Vagina (tissue), 2 donors: ENCODE data around the gene ADAMTS15. TPM values are rescaled to one million over a fixed set of nuclear protein-coding genes. Genes with fewer than 3 reads are reported as not detected.

ENCODE experiments used
- DNase-seq, 2 donors: peaks; one replicate each; pipeline ENCODE4 v3.0.0-alpha.2; 2017; ENCODE audit errors: extremely low spot score in 2 of 2
- H3K27ac ChIP-seq: fragments of 200-600 bp; sonication (generic); one replicate; pipeline ENCODE4 v1.5.1; 2019
- H3K27me3 ChIP-seq: fragments of 200-600 bp; sonication (generic); one replicate; pipeline ENCODE4 v1.5.1; 2019
- H3K36me3 ChIP-seq, 2 donors: fragments of 200-600 bp; sonication (generic); one replicate each; pipeline ENCODE4 v1.5.1; 2017 to 2019
- H3K4me1 ChIP-seq: fragments of 200-600 bp; sonication (generic); one replicate; pipeline ENCODE4 v1.5.1; 2019
- H3K4me3 ChIP-seq, 2 donors: fragments of 200-600 bp; sonication (generic); 1 replicate in 1 of 2; 2 replicates in 1 of 2; pipeline ENCODE4 v1.5.1; 2016 to 2019
- H3K9me3 ChIP-seq: fragments of 200-600 bp; sonication (generic); one replicate; pipeline ENCODE4 v1.5.1; 2019
- CTCF ChIP-seq, 3 experiments: fragments of 450-650 bp in 2 of 3; fragments of 200-600 bp in 1 of 3; sonication (generic) in 1 of 3; IDR thresholded peaks; one replicate each; pipeline ENCODE4 v1.5.1; 2017 to 2019; ENCODE audit warnings: antibody characterized with exemption in 3 of 3, mild to moderate bottlenecking in 2 of 3, moderate library complexity in 2 of 3
- POLR2A ChIP-seq, 2 donors: fragments of 450-650 bp; IDR thresholded peaks; one replicate each; pipeline ENCODE4 v1.6.1; 2017; ENCODE audit warnings: antibody characterized with exemption in 2 of 2, mild to moderate bottlenecking in 2 of 2, moderate library complexity in 2 of 2
- POLR2AphosphoS5 ChIP-seq, 2 donors: sonication (generic); formaldehyde crosslinking; IDR thresholded peaks; one replicate each; pipeline ENCODE4 v1.9.0; 2017; ENCODE audit warnings: antibody characterized with exemption in 2 of 2, mild to moderate bottlenecking in 2 of 2, low read depth in 1 of 2; ENCODE audit not compliant: insufficient read depth in 1 of 2
- intact Hi-C: fragments of 100-400 bp; cut with DNase I; formaldehyde crosslinking; loops from one replicate; pipeline ENCODE4 v1.15.1; 2023
- total RNA-seq: library from RNA; depleted of rRNA; stranded (reverse); fragments of >200 nt; gene quantifications from one replicate; pipeline ENCODE4 v1.2.3, GENCODE V29; 2016

Gene ADAMTS15
- total RNA-seq, 1 donor from 2014 or later = 12.0 TPM

DNA sequence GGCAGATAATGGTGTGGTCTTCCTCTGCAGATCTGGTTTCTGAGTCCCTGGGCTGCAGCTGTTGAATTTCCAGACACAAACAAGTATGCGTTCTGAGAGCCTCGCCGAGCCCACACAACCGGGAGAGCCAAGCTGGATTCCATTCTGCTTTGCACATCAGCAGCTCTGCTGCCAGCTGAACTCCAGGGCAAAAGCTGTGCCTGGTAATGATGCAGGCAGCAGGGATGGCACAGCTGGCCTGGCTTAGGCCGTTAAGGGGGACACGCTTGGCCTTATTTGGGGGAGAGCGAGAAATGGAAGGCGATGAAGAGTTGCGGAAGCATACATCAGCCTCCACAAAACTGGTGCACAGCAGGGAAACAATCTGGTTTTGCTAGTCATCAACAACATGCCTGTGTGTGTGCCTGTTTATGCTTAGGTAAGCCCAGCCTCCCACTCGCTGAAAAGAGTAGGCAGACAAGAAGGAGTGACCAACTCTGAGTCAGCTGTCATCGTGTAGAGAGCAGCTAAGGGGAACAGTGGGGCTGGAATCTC is 45.1 kb upstream of the ADAMTS15 start:
- TF ChIP-seq POLR2AphosphoS5 (IDR thresholded peaks at IDR 0.05; ENCODE audit: insufficient read depth in 1 of 2, low read depth in 1 of 2) (peak; percentile 46 to 78), POLR2A (IDR thresholded peaks at IDR 0.05) (no peak), CTCF (IDR thresholded peaks at IDR 0.05) (no peak)
- Histone ChIP-seq H3K4me1 (peaks cover 10% of the 10 kb centered on the region), H3K4me3 (no peak overlapping the region), H3K27me3 (no peaks in the 10 kb centered on the region), H3K36me3 (no peaks in the 10 kb centered on the region), H3K27ac (peak overlapping the region; percentile 60), H3K9me3 (no peaks in the 10 kb centered on the region)
- intact Hi-C loops = no loop called here
- no peak for DNase-seq

- TF ChIP-seq CTCF (IDR thresholded peaks at IDR 0.05) = no peak
- no peak for TF ChIP-seq POLR2AphosphoS5 (IDR thresholded peaks at IDR 0.05; ENCODE audit: insufficient read depth in 1 of 2, low read depth in 1 of 2)
- TF ChIP-seq POLR2A (IDR thresholded peaks at IDR 0.05) = no peak
- no peaks in the 10 kb centered on the region for H3K36me3 ChIP-seq
- peak overlapping the region; percentile 60 for H3K27ac ChIP-seq
- no peak for DNase-seq
- H3K9me3 ChIP-seq = no peaks in the 10 kb centered on the region
- no peak overlapping the region for H3K4me3 ChIP-seq
- H3K27me3 ChIP-seq = no peaks in the 10 kb centered on the region
- intact Hi-C loops = no loop called here
- peaks cover 17% of the 10 kb centered on the region for H3K4me1 ChIP-seq
These were observed 44.5 kb upstream of the ADAMTS15 start for GRCh38 chr11:130403967-130404366.

GRCh38 chr11:130404727-130405126 is 43.7 kb upstream of the ADAMTS15 start:
- Histone ChIP-seq H3K27me3 (no peaks in the 10 kb centered on the region), H3K4me1 (peaks cover 19% of the 10 kb centered on the region), H3K27ac (no peak overlapping the region), H3K9me3 (no peaks in the 10 kb centered on the region), H3K4me3 (no peak overlapping the region), H3K36me3 (no peaks in the 10 kb centered on the region)
- DNase-seq = no peak
- TF ChIP-seq POLR2A (IDR thresholded peaks at IDR 0.05) = no peak
- TF ChIP-seq POLR2AphosphoS5 (IDR thresholded peaks at IDR 0.05; ENCODE audit: insufficient read depth in 1 of 2, low read depth in 1 of 2) = no peak
- TF ChIP-seq CTCF (IDR thresholded peaks at IDR 0.05) = no peak
- intact Hi-C loops = no loop called here

DNA sequence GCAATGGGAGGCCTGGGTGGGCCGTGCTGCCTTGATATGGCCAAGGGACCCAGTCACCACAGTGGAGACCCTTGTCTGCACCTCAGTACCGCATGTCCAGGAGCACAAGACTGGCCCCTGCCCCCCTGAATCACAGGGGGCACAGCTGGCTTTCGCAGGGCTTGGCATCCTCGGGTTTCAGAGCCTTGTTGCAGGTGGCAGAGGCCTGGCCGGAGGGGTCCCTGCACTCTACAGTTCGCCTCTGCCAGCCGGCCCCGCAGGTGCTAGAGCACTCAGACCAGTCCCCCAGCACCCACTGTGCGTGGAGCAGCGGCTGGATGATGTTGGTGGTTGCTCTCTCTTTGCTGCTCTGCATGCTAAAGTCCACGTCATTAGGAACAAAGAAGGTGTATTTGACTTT is 43.0 kb upstream of the ADAMTS15 start:
- H3K36me3 ChIP-seq = no peaks in the 10 kb centered on the region
- H3K4me1 ChIP-seq = peaks cover 19% of the 10 kb centered on the region
- DNase-seq = no peak
- H3K27me3 ChIP-seq = no peaks in the 10 kb centered on the region
- H3K27ac ChIP-seq = no peak overlapping the region
- TF ChIP-seq CTCF (IDR thresholded peaks at IDR 0.05) (no peak), POLR2AphosphoS5 (IDR thresholded peaks at IDR 0.05; ENCODE audit: insufficient read depth in 1 of 2, low read depth in 1 of 2) (no peak), POLR2A (IDR thresholded peaks at IDR 0.05) (no peak)
- intact Hi-C loops = no loop called here
- no peaks in the 10 kb centered on the region for H3K9me3 ChIP-seq
- no peak overlapping the region for H3K4me3 ChIP-seq

DNA sequence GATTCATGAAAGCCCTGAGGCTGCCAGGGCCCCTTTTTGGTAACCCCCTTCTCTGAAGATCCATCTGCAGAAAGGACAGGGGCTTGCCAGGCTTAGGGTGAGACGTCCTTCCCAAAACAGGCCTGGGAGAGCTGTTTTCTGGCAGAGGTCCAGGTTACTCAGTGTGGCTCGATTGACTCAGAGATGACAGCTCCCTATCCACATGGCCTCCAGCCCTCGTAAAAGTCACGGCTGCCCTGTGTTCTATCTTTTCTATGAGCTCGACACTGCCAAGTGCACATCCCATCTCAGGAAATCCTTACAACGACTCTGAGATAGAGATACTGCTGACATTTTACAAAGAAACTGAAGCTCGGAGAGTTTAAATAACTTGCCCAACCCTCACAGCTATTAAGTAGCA is 40.5 kb upstream of the ADAMTS15 start:
- intact Hi-C loops = no loop called here
- no peak overlapping the region for H3K4me3 ChIP-seq
- H3K27ac ChIP-seq = peak overlapping the region; percentile 38
- H3K9me3 ChIP-seq = no peaks in the 10 kb centered on the region
- H3K27me3 ChIP-seq = no peaks in the 10 kb centered on the region
- H3K4me1 ChIP-seq = peaks cover 19% of the 10 kb centered on the region
- no peak for DNase-seq
- TF ChIP-seq POLR2AphosphoS5 (IDR thresholded peaks at IDR 0.05; ENCODE audit: insufficient read depth in 1 of 2, low read depth in 1 of 2) (no peak), CTCF (IDR thresholded peaks at IDR 0.05) (no peak), POLR2A (IDR thresholded peaks at IDR 0.05) (no peak)
- no peaks in the 10 kb centered on the region for H3K36me3 ChIP-seq
